ENCODE measurements around the gene ANKRD42. TPM values are rescaled to one million over a fixed set of nuclear protein-coding genes. Genes with fewer than 3 reads are reported as not detected.

Gene ANKRD42
- total RNA-seq, 2 donors from 2014 or later: 8.3 to 9.6 TPM

DNA sequence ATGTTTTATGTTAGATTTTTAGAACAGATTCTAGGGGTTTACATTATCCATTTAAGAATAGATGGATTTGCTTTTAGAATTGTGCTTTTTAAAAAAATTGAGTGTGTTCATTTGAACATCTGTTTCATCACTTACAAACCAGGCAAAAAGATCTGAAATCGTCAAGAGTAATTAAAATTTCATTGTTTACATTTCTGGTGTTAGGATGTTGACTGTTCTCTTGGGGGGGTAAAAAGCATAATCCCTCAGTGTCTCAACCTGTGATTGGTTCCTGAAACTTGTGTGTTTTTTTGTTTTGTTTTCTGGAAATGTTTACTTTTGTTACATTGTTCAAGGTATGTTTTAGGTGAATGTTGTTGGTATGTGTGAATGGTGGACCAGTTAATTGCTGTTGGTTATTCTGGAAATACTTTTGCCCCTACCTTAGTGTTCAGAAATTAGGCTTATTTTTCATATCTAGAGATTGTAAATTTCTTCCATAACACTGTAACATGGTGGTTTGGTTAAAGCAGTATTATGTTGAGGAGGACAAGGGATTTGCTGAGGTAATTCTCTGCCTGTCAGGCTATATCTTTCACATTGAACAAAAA, 31.8 kb upstream of the ANKRD42 start:
- Histone ChIP-seq H3K27me3 (no peaks in the 10 kb centered on the region), H3K36me3 (replicated peaks in 1 of 2; ENCODE audit: insufficient read depth in 1 of 2, low read depth in 2 of 2) (peaks cover 0 to 12% of the 10 kb centered on the region in 2 donors), H3K9me3 (no peaks in the 10 kb centered on the region), H3K4me3 (no peak overlapping the region), H3K4me1 (peaks cover 37% of the 10 kb centered on the region), H3K27ac (peak overlapping the region in 1 of 4 donors; percentile 100)
- intact Hi-C loops (cut with DNase I): loop anchor here (10.0 kb wide), 1 partner anchor 77 kb away; no protein-coding TSS in a partner anchor
- DNase-seq: no peak
- TF ChIP-seq, protein P1, sequence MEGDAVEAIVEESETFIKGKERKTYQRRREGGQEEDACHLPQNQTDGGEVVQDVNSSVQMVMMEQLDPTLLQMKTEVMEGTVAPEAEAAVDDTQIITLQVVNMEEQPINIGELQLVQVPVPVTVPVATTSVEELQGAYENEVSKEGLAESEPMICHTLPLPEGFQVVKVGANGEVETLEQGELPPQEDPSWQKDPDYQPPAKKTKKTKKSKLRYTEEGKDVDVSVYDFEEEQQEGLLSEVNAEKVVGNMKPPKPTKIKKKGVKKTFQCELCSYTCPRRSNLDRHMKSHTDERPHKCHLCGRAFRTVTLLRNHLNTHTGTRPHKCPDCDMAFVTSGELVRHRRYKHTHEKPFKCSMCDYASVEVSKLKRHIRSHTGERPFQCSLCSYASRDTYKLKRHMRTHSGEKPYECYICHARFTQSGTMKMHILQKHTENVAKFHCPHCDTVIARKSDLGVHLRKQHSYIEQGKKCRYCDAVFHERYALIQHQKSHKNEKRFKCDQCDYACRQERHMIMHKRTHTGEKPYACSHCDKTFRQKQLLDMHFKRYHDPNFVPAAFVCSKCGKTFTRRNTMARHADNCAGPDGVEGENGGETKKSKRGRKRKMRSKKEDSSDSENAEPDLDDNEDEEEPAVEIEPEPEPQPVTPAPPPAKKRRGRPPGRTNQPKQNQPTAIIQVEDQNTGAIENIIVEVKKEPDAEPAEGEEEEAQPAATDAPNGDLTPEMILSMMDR (IDR thresholded peaks at IDR 0.05): no peak
- TF ChIP-seq POLR2A (IDR thresholded peaks at IDR 0.05): no peak
- WGBS, 2 donors: 5 to 13% methylated on average over 1 of the region's 1 CpG
- ATAC-seq: no peak

DNA sequence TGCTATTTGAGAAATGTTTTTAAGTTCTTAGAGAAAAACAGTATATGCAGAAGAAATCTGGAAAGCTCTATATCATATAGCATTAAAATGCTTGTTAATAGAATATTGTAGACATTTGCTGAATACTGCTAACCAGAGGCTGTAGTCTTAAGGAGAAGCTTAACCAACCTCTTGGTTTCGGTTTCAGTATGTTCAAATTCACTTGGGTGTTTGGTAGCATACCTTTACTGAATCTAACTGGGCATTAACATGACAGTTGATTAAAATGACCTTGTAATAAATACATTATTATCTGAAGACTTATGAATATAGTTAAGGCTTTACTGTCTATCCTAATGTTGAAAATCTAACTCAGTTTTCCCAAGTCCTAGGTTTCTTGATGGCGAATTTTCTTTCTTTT, 31.1 kb upstream of the ANKRD42 start:
- H3K4me1 ChIP-seq: peaks cover 37% of the 10 kb centered on the region
- WGBS, 2 donors: 89 to 98% methylated on average over 2 of the region's 2 CpGs
- intact Hi-C loops (cut with DNase I): loop anchor here (10.0 kb wide), 1 partner anchor 78 kb away; no protein-coding TSS in a partner anchor
- peaks cover 0 to 16% of the 10 kb centered on the region in 2 donors for H3K36me3 ChIP-seq (replicated peaks in 1 of 2; ENCODE audit: insufficient read depth in 1 of 2, low read depth in 2 of 2)
- no peaks in the 10 kb centered on the region for H3K27me3 ChIP-seq
- TF ChIP-seq POLR2A (IDR thresholded peaks at IDR 0.05): no peak
- H3K4me3 ChIP-seq: no peak overlapping the region
- H3K27ac ChIP-seq: peak overlapping the region in 1 of 4 donors; percentile 100
- no peaks in the 10 kb centered on the region for H3K9me3 ChIP-seq
- DNase-seq (no peak), ATAC-seq (no peak)

DNA sequence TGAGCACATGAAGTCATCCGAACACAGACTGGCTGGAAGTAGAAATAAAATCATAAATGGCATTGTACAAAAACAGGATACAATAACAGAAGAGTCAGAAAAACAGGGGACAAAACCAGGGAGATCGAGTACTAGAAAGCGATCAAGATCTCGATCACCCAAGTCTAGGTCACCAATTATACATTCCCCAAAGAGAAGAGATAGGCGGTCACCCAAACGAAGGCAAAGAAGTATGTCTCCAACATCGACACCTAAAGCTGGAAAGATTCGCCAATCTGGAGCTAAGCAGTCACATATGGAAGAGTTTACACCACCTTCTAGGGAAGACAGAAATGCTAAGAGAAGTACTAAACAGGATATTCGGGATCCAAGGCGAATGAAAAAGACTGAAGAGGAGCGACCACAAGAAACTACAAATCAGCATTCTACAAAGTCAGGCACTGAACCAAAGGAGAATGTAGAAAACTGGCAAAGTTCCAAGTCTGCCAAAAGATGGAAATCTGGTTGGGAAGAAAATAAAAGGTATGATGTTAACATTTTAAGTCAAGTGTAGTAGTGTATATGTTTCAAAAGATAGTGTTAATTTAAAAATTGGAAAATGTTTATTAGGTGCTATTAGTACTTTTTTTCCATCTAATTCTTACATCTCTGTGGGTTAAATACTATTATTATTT, 27.2 kb upstream of the ANKRD42 start:
- TF ChIP-seq, protein P1 (IDR thresholded peaks at IDR 0.05): no peak
- no peak for TF ChIP-seq POLR2A (IDR thresholded peaks at IDR 0.05)
- H3K27ac ChIP-seq: no peak overlapping the region
- no peaks in the 10 kb centered on the region for H3K27me3 ChIP-seq
- H3K36me3 ChIP-seq (replicated peaks in 1 of 2; ENCODE audit: insufficient read depth in 1 of 2, low read depth in 2 of 2): peaks cover 6 to 23% of the 10 kb centered on the region in 2 donors
- 90 to 92% methylated on average over 11 of the region's 11 CpGs for WGBS, 2 donors
- ATAC-seq (no peak), DNase-seq (no peak)
- H3K9me3 ChIP-seq: no peaks in the 10 kb centered on the region
- no peak overlapping the region for H3K4me3 ChIP-seq
- peaks cover 48% of the 10 kb centered on the region for H3K4me1 ChIP-seq
- intact Hi-C loops (cut with DNase I): loop anchor here (10.0 kb wide), 1 partner anchor 82 kb away; no protein-coding TSS in a partner anchor

DNA sequence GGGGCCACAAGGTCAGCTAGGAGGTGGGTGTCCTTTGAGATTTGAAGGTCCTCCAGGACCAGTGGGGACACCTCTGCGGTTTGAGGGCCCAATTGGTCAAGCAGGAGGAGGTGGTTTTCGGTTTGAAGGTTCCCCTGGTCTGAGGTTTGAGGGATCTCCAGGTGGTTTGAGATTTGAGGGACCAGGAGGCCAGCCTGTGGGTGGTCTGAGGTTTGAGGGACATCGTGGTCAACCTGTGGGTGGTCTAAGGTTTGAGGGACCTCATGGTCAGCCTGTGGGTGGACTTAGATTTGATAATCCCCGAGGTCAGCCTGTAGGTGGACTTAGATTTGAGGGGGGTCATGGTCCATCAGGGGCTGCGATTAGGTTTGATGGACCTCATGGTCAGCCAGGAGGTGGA, 24.8 kb upstream of the ANKRD42 start:
- no peak for TF ChIP-seq POLR2A (IDR thresholded peaks at IDR 0.05)
- TF ChIP-seq, protein P1 (IDR thresholded peaks at IDR 0.05): no peak
- WGBS, 2 donors: 95 to 97% methylated on average over 5 of the region's 5 CpGs
- no peaks in the 10 kb centered on the region for H3K27me3 ChIP-seq
- H3K4me3 ChIP-seq: no peak overlapping the region
- no peak overlapping the region for H3K27ac ChIP-seq
- DNase-seq (no peak), ATAC-seq (peak; percentile 30)
- H3K9me3 ChIP-seq: no peaks in the 10 kb centered on the region
- peaks cover 48% of the 10 kb centered on the region for H3K4me1 ChIP-seq
- intact Hi-C loops (cut with DNase I): loop anchor here (10.0 kb wide), 1 partner anchor 84 kb away; no protein-coding TSS in a partner anchor
- peaks cover 6 to 24% of the 10 kb centered on the region in 2 donors for H3K36me3 ChIP-seq (replicated peaks in 1 of 2; ENCODE audit: insufficient read depth in 1 of 2, low read depth in 2 of 2)

DNA sequence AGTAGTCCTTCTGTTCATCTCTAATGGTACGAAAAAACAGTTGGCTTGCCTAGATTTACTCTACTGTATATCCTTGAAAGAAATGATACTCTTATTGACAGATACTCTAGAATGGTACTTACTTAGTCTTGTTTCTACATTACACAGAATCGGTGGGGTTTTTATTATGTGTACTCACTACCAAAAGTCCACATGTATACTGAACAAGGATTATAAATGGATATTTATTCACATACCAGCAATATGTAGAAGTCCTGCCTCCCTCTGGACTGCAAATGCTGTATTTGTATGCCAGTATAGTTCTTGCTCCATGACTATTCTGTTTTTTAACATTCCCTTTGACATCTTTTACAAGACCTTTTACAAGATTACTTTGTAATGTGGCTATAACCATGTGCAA, 22.6 kb upstream of the ANKRD42 start:
- DNase-seq: no peak
- H3K27me3 ChIP-seq: no peaks in the 10 kb centered on the region
- H3K27ac ChIP-seq: no peak overlapping the region
- TF ChIP-seq, protein P1 (IDR thresholded peaks at IDR 0.05): no peak
- no peak for TF ChIP-seq POLR2A (IDR thresholded peaks at IDR 0.05)
- H3K4me3 ChIP-seq: no peak overlapping the region
- H3K36me3 ChIP-seq (replicated peaks in 1 of 2; ENCODE audit: insufficient read depth in 1 of 2, low read depth in 2 of 2): peaks cover 6 to 18% of the 10 kb centered on the region in 2 donors
- H3K4me1 ChIP-seq: peaks cover 69% of the 10 kb centered on the region
- no peak for ATAC-seq
- intact Hi-C loops (cut with DNase I): no loop called here
- WGBS, 2 donors: 23 to 33% methylated on average over 2 of the region's 2 CpGs
- H3K9me3 ChIP-seq: no peaks in the 10 kb centered on the region
